WTC11 (cell line): ENCODE data around the gene ADISSP. TPM values are rescaled to one million over a fixed set of nuclear protein-coding genes. Genes with fewer than 3 reads are reported as not detected.

Source experiments
- ATAC-seq: fragments of 200-7000 bp; cut with Tn5 transposase; 2 replicates; pipeline ENCODE4 v1.10.0; 2021; ENCODE audit warnings: mild to moderate bottlenecking, moderate library complexity
- CTCF ChIA-PET: fragments of 300-600 bp; sonication (Branson Sonifier 250); formaldehyde crosslinking; loops from one replicate; lab custom pipeline; 2021; ENCODE audit warnings: antibody characterized with exemption; lab: Charles Lee
- POLR2A ChIA-PET: fragments of 350-600 bp; sonication (Branson Sonifier 250); formaldehyde crosslinking; loops from one replicate; lab custom pipeline; 2021; ENCODE audit warnings: antibody characterized with exemption; lab: Charles Lee
- DNase-seq: peaks from one replicate; pipeline ENCODE4 v3.0.0; 2021; ENCODE audit warnings: low spot score
- H3K27ac Mint-ChIP-seq: 2 replicates; pipeline ENCODE4 v1.8.0; 2021; ENCODE audit warnings: mixed read lengths
- H3K27me3 Mint-ChIP-seq: 2 replicates; pipeline ENCODE4 v1.8.0; 2021; ENCODE audit warnings: low read depth, mild to moderate bottlenecking, moderate library complexity, mixed read lengths
- H3K36me3 Mint-ChIP-seq: 2 replicates; pipeline ENCODE4 v1.8.0; 2021; ENCODE audit warnings: mixed read lengths
- H3K4me1 Mint-ChIP-seq: 2 replicates; pipeline ENCODE4 v1.8.0; 2022; ENCODE audit warnings: mixed read lengths
- H3K4me3 Mint-ChIP-seq: 2 replicates; pipeline ENCODE4 v1.8.0; 2021; ENCODE audit warnings: mild to moderate bottlenecking, moderate library complexity, mixed read lengths
- H3K9me3 Mint-ChIP-seq: 2 replicates; pipeline ENCODE4 v1.8.0; 2021; ENCODE audit warnings: mixed read lengths
- AFF4 ChIP-seq: sonication (generic); formaldehyde crosslinking; IDR thresholded peaks from 2 replicates; pipeline ENCODE4 v1.8.1; 2023; ENCODE audit warnings: mild to moderate bottlenecking, missing genetic modification reagents, borderline replicate concordance
- AR ChIP-seq: fragments of 250-450 bp; sonication (Bioruptor Pico); IDR thresholded peaks from 2 replicates; pipeline ENCODE4 v1.9.0; 2021; ENCODE audit warnings: mild to moderate bottlenecking
- CDX4 ChIP-seq: fragments of 250-450 bp; sonication (Bioruptor Pico); IDR thresholded peaks from 2 replicates; pipeline ENCODE4 v1.9.0; 2021; ENCODE audit warnings: moderate library complexity, mild to moderate bottlenecking, inconsistent platforms, borderline replicate concordance
- FOXK1 ChIP-seq: sonication (generic); formaldehyde crosslinking; IDR thresholded peaks from 2 replicates; pipeline ENCODE4 v1.8.0; 2022; ENCODE audit warnings: mild to moderate bottlenecking, moderate library complexity, missing genetic modification reagents
- FOXP1 ChIP-seq: sonication (generic); formaldehyde crosslinking; IDR thresholded peaks from 2 replicates; pipeline ENCODE4 v1.8.0; 2022; ENCODE audit warnings: missing genetic modification reagents, mild to moderate bottlenecking, moderate library complexity, borderline replicate concordance
- HMGXB4 ChIP-seq: sonication (generic); formaldehyde crosslinking; IDR thresholded peaks from 2 replicates; pipeline ENCODE4 v1.8.1; 2023; ENCODE audit warnings: mild to moderate bottlenecking, moderate library complexity, missing genetic modification reagents
- IRF1 ChIP-seq: sonication (generic); formaldehyde crosslinking; IDR thresholded peaks from 2 replicates; pipeline ENCODE4 v1.8.0; 2023; ENCODE audit warnings: missing genetic modification reagents
- MXD4 ChIP-seq: fragments of 250-450 bp; sonication (Bioruptor Pico); IDR thresholded peaks from 2 replicates; pipeline ENCODE4 v1.8.0; 2021; ENCODE audit warnings: mild to moderate bottlenecking, moderate library complexity, borderline replicate concordance
- NFATC4 ChIP-seq: fragments of 250-450 bp; sonication (Bioruptor Pico); IDR thresholded peaks from 2 replicates; pipeline ENCODE4 v1.9.0; 2021; ENCODE audit warnings: mild to moderate bottlenecking
- PRDM15 ChIP-seq: sonication (generic); formaldehyde crosslinking; IDR thresholded peaks from 2 replicates; pipeline ENCODE4 v1.8.0; 2022; ENCODE audit warnings: missing genetic modification reagents
- TEAD4 ChIP-seq: sonication (generic); formaldehyde crosslinking; IDR thresholded peaks from 2 replicates; pipeline ENCODE4 v1.8.0; 2022; ENCODE audit warnings: mild to moderate bottlenecking, missing genetic modification reagents
- USF2 ChIP-seq: sonication (generic); formaldehyde crosslinking; IDR thresholded peaks from 2 replicates; pipeline ENCODE4 v1.8.1; 2023; ENCODE audit warnings: mild to moderate bottlenecking, missing genetic modification reagents, moderate library complexity
- ZSCAN18 ChIP-seq: fragments of 250-450 bp; sonication (Bioruptor Pico); IDR thresholded peaks from 2 replicates; pipeline ENCODE4 v2.1.2; 2022; ENCODE audit warnings: mild to moderate bottlenecking, moderate library complexity
- total RNA-seq: library from RNA; stranded (reverse); gene quantifications from 3 replicates; pipeline ENCODE4 v1.2.3, GENCODE V29; 2021

ADISSP gene
- total RNA-seq, 1 experiment from 2014 or later: 129 TPM

GRCh38 chr20:3705970-3706739, 61.4 kb downstream of the ADISSP start (continued):
- no peak for TF ChIP-seq HMGXB4
- no peak for TF ChIP-seq MXD4 (CRISPR knock-in tag)
- TF ChIP-seq FOXK1 (CRISPR knock-in tag): no peak
- no peak for TF ChIP-seq FOXP1 (CRISPR knock-in tag)
- TF ChIP-seq IRF1 (CRISPR knock-in tag): no peak
- TF ChIP-seq NFATC4: no peak
- TF ChIP-seq AFF4 (CRISPR knock-in tag): no peak

- Mint-ChIP-seq H3K27ac (no peak overlapping the region), H3K9me3 (no peaks in the 10 kb centered on the region), H3K36me3 (no peaks in the 10 kb centered on the region), H3K4me3 (no peak overlapping the region), H3K4me1 (no peaks in the 10 kb centered on the region), H3K27me3 (no peaks in the 10 kb centered on the region)
- ATAC-seq: peak; percentile 38
- ChIA-PET POLR2A (no interaction called here), CTCF (interaction anchor here (0.5 to 2.6 kb wide), 7 partner anchors 8 to 370 kb away, joined by 3 to 16 read pairs (median 4); no protein-coding TSS in a partner anchor)
- TF ChIP-seq AR (CRISPR knock-in tag) (no peak), ZSCAN18 (CRISPR knock-in tag) (no peak), TEAD4 (no peak)
- DNase-seq: no peak
These were observed 62.0 kb downstream of the ADISSP start for GRCh38 chr20:3705491-3705969.

- Mint-ChIP-seq H3K9me3 (no peaks in the 10 kb centered on the region), H3K4me3 (no peak overlapping the region), H3K36me3 (no peaks in the 10 kb centered on the region), H3K27ac (no peak overlapping the region), H3K27me3 (no peaks in the 10 kb centered on the region), H3K4me1 (no peaks in the 10 kb centered on the region)
- DNase-seq (no peak), ATAC-seq (no peak)
- ChIA-PET POLR2A (no interaction called here), CTCF (interaction anchor here (0.6 to 2.6 kb wide), 14 partner anchors 8 to 151 kb away, joined by 3 to 16 read pairs (median 4); partner anchors contain the start of genes ADAM33 and ADISSP)
- no peak for TF ChIP-seq FOXP1 (CRISPR knock-in tag)
- TF ChIP-seq PRDM15 (CRISPR knock-in tag): no peak
- TF ChIP-seq CDX4 (CRISPR knock-in tag): no peak
- TF ChIP-seq TEAD4: no peak
- TF ChIP-seq USF2 (CRISPR knock-in tag): 0 out of 2 replicates have a peak, but pooled peaks have one; percentile 36
These were observed 63.5 kb downstream of the ADISSP start for GRCh38 chr20:3704087-3704486.
